NCI-H2171 treated with DMSO at 0.1 percent for 48 hours (cell line): ENCODE measurements around the gene DDX23.
"Not testable (repeated sequence)": the region's sequence is repeated elsewhere in the genome, so short reads cannot be mapped to it uniquely, and the experiment has no call there.

Source experiments
- DNase-seq: peaks from one replicate; lab custom pipeline; 2025; lab: John Stamatoyannopoulos, UW

DDX23 gene

GRCh38 chr12:48862760-48863159, 10.8 kb upstream of the DDX23 start:
- DNase-seq = no peak

- no peak for DNase-seq
These were observed 9.1 kb upstream of the DDX23 start for GRCh38 chr12:48861111-48861510.

- not testable (repeated sequence) for DNase-seq
These were observed 8.3 kb upstream of the DDX23 start for GRCh38 chr12:48860236-48860635.

GRCh38 chr12:48859607-48860006, 7.6 kb upstream of the DDX23 start:
- peak; percentile 1 for DNase-seq

- DNase-seq = peak; percentile 55
These were observed 6.1 kb upstream of the DDX23 start for GRCh38 chr12:48858043-48858442.

- peak; percentile 41 for DNase-seq
These were observed 5.5 kb upstream of the DDX23 start for GRCh38 chr12:48857278-48857994.

GRCh38 chr12:48856379-48856778, 4.4 kb upstream of the DDX23 start:
- no peak for DNase-seq

GRCh38 chr12:48854932-48855331, 3.0 kb upstream of the DDX23 start:
- not testable (repeated sequence) for DNase-seq

GRCh38 chr12:48854488-48854887, 2.5 kb upstream of the DDX23 start:
- DNase-seq = no peak

GRCh38 chr12:48852734-48853688, 1.0 kb upstream of the DDX23 start:
- peak; percentile 82 for DNase-seq

GRCh38 chr12:48842021-48842420, 9.9 kb downstream of the DDX23 start:
- DNase-seq = not testable (repeated sequence)

GRCh38 chr12:48838048-48838447, 13.9 kb downstream of the DDX23 start:
- no peak for DNase-seq

GRCh38 chr12:48832321-48833060, 19.5 kb downstream of the DDX23 start:
- no peak for DNase-seq

- no peak for DNase-seq
These were observed 20.7 kb downstream of the DDX23 start for GRCh38 chr12:48831257-48831656.

- DNase-seq = no peak
These were observed 23.0 kb downstream of the DDX23 start for GRCh38 chr12:48828841-48829575.

- DNase-seq = no peak
These were observed 23.7 kb downstream of the DDX23 start for GRCh38 chr12:48828293-48828692.

GRCh38 chr12:48827513-48828096, 24.4 kb downstream of the DDX23 start:
- no peak for DNase-seq

- DNase-seq = no peak
These were observed 24.9 kb downstream of the DDX23 start for GRCh38 chr12:48827026-48827425.

- peak; percentile 15 for DNase-seq
These were observed 25.6 kb downstream of the DDX23 start for GRCh38 chr12:48826209-48826855.

- DNase-seq = no peak
These were observed 27.1 kb downstream of the DDX23 start for GRCh38 chr12:48824905-48825304.

GRCh38 chr12:48824112-48824511, 27.9 kb downstream of the DDX23 start:
- no peak for DNase-seq
